IPS-NIHi11 (cell line): Measurements from ENCODE around the gene ALPK3.

Experiments
- DNase-seq: peaks from one replicate; pipeline ENCODE4 v3.0.0; 2012; ENCODE audit warnings: mixed read lengths, low spot score

Gene ALPK3

GRCh38 chr15:84847382-84847781 is 30.2 kb downstream of the ALPK3 start:
- DNase-seq, result no peak

GRCh38 chr15:84852212-84852611 is 35.1 kb downstream of the ALPK3 start:
- DNase-seq, result no peak

GRCh38 chr15:84855136-84855535 is 38.0 kb downstream of the ALPK3 start:
- no peak for DNase-seq

- no peak for DNase-seq
These were observed 38.6 kb downstream of the ALPK3 start for GRCh38 chr15:84855765-84856164.

- DNase-seq, result no peak
These were observed 39.7 kb downstream of the ALPK3 start for GRCh38 chr15:84856731-84857417.

- DNase-seq, result no peak
These were observed 40.4 kb downstream of the ALPK3 start for GRCh38 chr15:84857418-84858004.

GRCh38 chr15:84858231-84858630 is 41.1 kb downstream of the ALPK3 start:
- no peak for DNase-seq

GRCh38 chr15:84859144-84859543 is 42.0 kb downstream of the ALPK3 start:
- peak; percentile 59 for DNase-seq

- no peak for DNase-seq
These were observed 42.5 kb downstream of the ALPK3 start for GRCh38 chr15:84859651-84860050.

- DNase-seq, result no peak
These were observed 44.6 kb downstream of the ALPK3 start for GRCh38 chr15:84861781-84862180.

GRCh38 chr15:84862214-84862975 is 45.2 kb downstream of the ALPK3 start:
- no peak for DNase-seq

GRCh38 chr15:84863565-84864443 is 46.6 kb downstream of the ALPK3 start:
- DNase-seq, result no peak

GRCh38 chr15:84864444-84864795 is 47.3 kb downstream of the ALPK3 start:
- no peak for DNase-seq

- DNase-seq, result no peak
These were observed 48.0 kb downstream of the ALPK3 start for GRCh38 chr15:84865074-84865569.

- DNase-seq, result no peak
These were observed 51.1 kb downstream of the ALPK3 start for GRCh38 chr15:84868037-84868880.

- no peak for DNase-seq
These were observed 52.4 kb downstream of the ALPK3 start for GRCh38 chr15:84869510-84869909.

GRCh38 chr15:84871428-84871985 is 54.4 kb downstream of the ALPK3 start:
- DNase-seq, result no peak

GRCh38 chr15:84872009-84872910 is 55.1 kb downstream of the ALPK3 start:
- no peak for DNase-seq

GRCh38 chr15:84873997-84874396 is 56.8 kb downstream of the ALPK3 start:
- no peak for DNase-seq
